Liver (tissue), 3 donors: ENCODE data around the gene RPUSD1.

Experiments used
- FOXA1 ChIP-seq: IDR thresholded peaks from 2 replicates; pipeline ENCODE4 v1.6.1; 2016; ENCODE audit warnings: antibody characterized with exemption
- GABPA ChIP-seq, 2 donors: IDR thresholded peaks in 1 of 2; conservative IDR thresholded peaks in 1 of 2; 2 replicates each; pipeline ENCODE4 v1.6.1; 2016; ENCODE audit warnings: antibody characterized with exemption in 2 of 2, mild to moderate bottlenecking in 1 of 2, moderate library complexity in 1 of 2
- HNF4G ChIP-seq: IDR thresholded peaks from 2 replicates; pipeline ENCODE4 v1.6.1; 2016; ENCODE audit warnings: antibody characterized with exemption
- JUND ChIP-seq, 2 donors: IDR thresholded peaks; 2 replicates each; pipeline ENCODE4 v1.6.1; 2016; ENCODE audit warnings: antibody characterized with exemption in 2 of 2
- NR2F2 ChIP-seq: IDR thresholded peaks from 2 replicates; pipeline ENCODE4 v1.6.1; 2016; ENCODE audit warnings: antibody characterized with exemption
- RAD21 ChIP-seq, 2 donors: IDR thresholded peaks; 2 replicates each; pipeline ENCODE4 v1.6.1; 2016; ENCODE audit warnings: antibody characterized with exemption in 2 of 2, mild to moderate bottlenecking in 2 of 2
- SP1 ChIP-seq: IDR thresholded peaks from 2 replicates; pipeline ENCODE4 v1.6.1; 2018; ENCODE audit warnings: antibody characterized with exemption, mild to moderate bottlenecking
- TAF1 ChIP-seq: conservative IDR thresholded peaks from 2 replicates; pipeline ENCODE4 v1.6.1; 2016; ENCODE audit warnings: antibody characterized with exemption, mild to moderate bottlenecking
- TF ChIP-seq, protein P1 (sequence below): fragments of 150-350 bp; IDR thresholded peaks from 2 replicates; pipeline ENCODE4 v1.5.1; 2017; ENCODE audit warnings: improper control_type of control experiment, low read depth, low read length; ENCODE audit not compliant: missing input control
- TF ChIP-seq, protein P2 (sequence below): IDR thresholded peaks from 2 replicates; pipeline ENCODE4 v1.6.1; 2016; ENCODE audit warnings: antibody characterized with exemption
- TF ChIP-seq, protein P3 (sequence below): IDR thresholded peaks from 2 replicates; pipeline ENCODE4 v1.6.1; 2016; ENCODE audit warnings: antibody characterized with exemption, mild to moderate bottlenecking
- TF ChIP-seq, protein P4 (sequence below): IDR thresholded peaks from 2 replicates; pipeline ENCODE4 v1.6.1; 2016; ENCODE audit warnings: antibody characterized with exemption
- TF ChIP-seq, protein P5 (sequence below): IDR thresholded peaks from 2 replicates; pipeline ENCODE4 v1.6.1; 2016; ENCODE audit warnings: antibody characterized with exemption
- donor health status: healthy.
- donor health status: healthy.

DNA sequence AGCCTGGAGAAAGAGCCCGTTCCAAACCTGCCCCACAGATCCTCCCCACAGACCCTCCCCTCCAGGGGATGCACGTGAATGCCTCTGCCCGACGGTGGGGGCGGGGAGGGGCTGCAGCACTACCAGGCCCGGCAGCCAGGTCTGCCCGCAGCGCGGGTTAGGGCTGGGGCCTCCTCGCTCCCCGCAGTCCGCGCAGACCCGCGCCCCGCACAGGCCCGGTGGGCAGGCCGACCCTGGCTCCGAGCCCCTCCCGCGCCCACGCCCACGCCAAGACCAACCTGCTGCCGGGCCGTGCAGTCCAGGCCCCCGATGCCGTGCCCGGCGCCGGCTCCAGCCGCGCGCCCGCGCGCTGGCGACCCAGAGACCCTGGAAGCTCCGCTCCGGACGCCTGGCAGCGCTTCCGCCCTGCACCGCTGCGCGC lies at the start of gene RPUSD1:
- TF ChIP-seq, protein P1, sequence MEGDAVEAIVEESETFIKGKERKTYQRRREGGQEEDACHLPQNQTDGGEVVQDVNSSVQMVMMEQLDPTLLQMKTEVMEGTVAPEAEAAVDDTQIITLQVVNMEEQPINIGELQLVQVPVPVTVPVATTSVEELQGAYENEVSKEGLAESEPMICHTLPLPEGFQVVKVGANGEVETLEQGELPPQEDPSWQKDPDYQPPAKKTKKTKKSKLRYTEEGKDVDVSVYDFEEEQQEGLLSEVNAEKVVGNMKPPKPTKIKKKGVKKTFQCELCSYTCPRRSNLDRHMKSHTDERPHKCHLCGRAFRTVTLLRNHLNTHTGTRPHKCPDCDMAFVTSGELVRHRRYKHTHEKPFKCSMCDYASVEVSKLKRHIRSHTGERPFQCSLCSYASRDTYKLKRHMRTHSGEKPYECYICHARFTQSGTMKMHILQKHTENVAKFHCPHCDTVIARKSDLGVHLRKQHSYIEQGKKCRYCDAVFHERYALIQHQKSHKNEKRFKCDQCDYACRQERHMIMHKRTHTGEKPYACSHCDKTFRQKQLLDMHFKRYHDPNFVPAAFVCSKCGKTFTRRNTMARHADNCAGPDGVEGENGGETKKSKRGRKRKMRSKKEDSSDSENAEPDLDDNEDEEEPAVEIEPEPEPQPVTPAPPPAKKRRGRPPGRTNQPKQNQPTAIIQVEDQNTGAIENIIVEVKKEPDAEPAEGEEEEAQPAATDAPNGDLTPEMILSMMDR, result no peak
- TF ChIP-seq, protein P2, sequence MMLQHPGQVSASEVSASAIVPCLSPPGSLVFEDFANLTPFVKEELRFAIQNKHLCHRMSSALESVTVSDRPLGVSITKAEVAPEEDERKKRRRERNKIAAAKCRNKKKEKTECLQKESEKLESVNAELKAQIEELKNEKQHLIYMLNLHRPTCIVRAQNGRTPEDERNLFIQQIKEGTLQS, result no peak
- TF ChIP-seq, protein P3, sequence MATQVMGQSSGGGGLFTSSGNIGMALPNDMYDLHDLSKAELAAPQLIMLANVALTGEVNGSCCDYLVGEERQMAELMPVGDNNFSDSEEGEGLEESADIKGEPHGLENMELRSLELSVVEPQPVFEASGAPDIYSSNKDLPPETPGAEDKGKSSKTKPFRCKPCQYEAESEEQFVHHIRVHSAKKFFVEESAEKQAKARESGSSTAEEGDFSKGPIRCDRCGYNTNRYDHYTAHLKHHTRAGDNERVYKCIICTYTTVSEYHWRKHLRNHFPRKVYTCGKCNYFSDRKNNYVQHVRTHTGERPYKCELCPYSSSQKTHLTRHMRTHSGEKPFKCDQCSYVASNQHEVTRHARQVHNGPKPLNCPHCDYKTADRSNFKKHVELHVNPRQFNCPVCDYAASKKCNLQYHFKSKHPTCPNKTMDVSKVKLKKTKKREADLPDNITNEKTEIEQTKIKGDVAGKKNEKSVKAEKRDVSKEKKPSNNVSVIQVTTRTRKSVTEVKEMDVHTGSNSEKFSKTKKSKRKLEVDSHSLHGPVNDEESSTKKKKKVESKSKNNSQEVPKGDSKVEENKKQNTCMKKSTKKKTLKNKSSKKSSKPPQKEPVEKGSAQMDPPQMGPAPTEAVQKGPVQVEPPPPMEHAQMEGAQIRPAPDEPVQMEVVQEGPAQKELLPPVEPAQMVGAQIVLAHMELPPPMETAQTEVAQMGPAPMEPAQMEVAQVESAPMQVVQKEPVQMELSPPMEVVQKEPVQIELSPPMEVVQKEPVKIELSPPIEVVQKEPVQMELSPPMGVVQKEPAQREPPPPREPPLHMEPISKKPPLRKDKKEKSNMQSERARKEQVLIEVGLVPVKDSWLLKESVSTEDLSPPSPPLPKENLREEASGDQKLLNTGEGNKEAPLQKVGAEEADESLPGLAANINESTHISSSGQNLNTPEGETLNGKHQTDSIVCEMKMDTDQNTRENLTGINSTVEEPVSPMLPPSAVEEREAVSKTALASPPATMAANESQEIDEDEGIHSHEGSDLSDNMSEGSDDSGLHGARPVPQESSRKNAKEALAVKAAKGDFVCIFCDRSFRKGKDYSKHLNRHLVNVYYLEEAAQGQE, result no peak
- TF ChIP-seq FOXA1, result no peak
- no peak for TF ChIP-seq RAD21 (IDR thresholded peaks at IDR 0.05)
- no peak for TF ChIP-seq HNF4G
- no peak for TF ChIP-seq GABPA (IDR thresholded peaks at IDR 0.05 in 1 of 2, conservative IDR thresholded peaks at IDR 0.05 in 1 of 2)
- no peak for TF ChIP-seq NR2F2
- TF ChIP-seq, protein P4, sequence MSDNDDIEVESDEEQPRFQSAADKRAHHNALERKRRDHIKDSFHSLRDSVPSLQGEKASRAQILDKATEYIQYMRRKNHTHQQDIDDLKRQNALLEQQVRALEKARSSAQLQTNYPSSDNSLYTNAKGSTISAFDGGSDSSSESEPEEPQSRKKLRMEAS, result no peak
- TF ChIP-seq, protein P5, sequence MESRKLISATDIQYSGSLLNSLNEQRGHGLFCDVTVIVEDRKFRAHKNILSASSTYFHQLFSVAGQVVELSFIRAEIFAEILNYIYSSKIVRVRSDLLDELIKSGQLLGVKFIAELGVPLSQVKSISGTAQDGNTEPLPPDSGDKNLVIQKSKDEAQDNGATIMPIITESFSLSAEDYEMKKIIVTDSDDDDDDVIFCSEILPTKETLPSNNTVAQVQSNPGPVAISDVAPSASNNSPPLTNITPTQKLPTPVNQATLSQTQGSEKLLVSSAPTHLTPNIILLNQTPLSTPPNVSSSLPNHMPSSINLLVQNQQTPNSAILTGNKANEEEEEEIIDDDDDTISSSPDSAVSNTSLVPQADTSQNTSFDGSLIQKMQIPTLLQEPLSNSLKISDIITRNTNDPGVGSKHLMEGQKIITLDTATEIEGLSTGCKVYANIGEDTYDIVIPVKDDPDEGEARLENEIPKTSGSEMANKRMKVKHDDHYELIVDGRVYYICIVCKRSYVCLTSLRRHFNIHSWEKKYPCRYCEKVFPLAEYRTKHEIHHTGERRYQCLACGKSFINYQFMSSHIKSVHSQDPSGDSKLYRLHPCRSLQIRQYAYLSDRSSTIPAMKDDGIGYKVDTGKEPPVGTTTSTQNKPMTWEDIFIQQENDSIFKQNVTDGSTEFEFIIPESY, result no peak
- TF ChIP-seq JUND (IDR thresholded peaks at IDR 0.05), result no peak
- TF ChIP-seq TAF1, result no peak
- TF ChIP-seq SP1, result no peak
